DND-41 (cell line): ENCODE results near the gene ZNF57.
"Not testable (repeated sequence)": the region's sequence is repeated elsewhere in the genome, so short reads cannot be mapped to it uniquely, and the experiment has no call there.

Source experiments
- ATAC-seq: fragments of 200-7000 bp; cut with Tn5 transposase; 3 replicates; pipeline ENCODE4 v1.9.1; 2021; ENCODE audit warnings: low read depth; ENCODE audit not compliant: insufficient read depth
- DNase-seq: peaks from one replicate; pipeline ENCODE4 v3.0.0-alpha.2; 2020
- H2AFZ ChIP-seq: 2 replicates; pipeline ENCODE4 v1.6.0; 2012; ENCODE audit warnings: low read depth, low read length
- H3K27ac ChIP-seq: 2 replicates; pipeline ENCODE4 v1.5.1; 2012; ENCODE audit warnings: low read length, inconsistent platforms
- H3K27me3 ChIP-seq: fragments of 200-600 bp; sonication (generic); 2 replicates; pipeline ENCODE4 v1.6.0; 2012; ENCODE audit warnings: low read length, mild to moderate bottlenecking, inconsistent platforms; ENCODE audit not compliant: insufficient read depth, poor library complexity
- H3K36me3 ChIP-seq: 2 replicates; pipeline ENCODE4 v1.5.1; 2012; ENCODE audit warnings: low read length, inconsistent platforms; ENCODE audit not compliant: insufficient read depth
- H3K4me1 ChIP-seq: 2 replicates; pipeline ENCODE4 v1.5.1; 2012; ENCODE audit warnings: mild to moderate bottlenecking, low read length; ENCODE audit not compliant: insufficient read depth
- H3K4me2 ChIP-seq: 2 replicates; pipeline ENCODE4 v1.6.0; 2012; ENCODE audit warnings: mild to moderate bottlenecking, moderate library complexity, low read length, inconsistent platforms; ENCODE audit not compliant: insufficient read depth
- H3K4me3 ChIP-seq, 2 experiments: fragments of 200-600 bp in 1 of 2; shearing (Covaris generic) in 1 of 2; 2 replicates each; pipeline ENCODE4 v1.5.1; 2012 to 2016; ENCODE audit warnings: inconsistent platforms in 2 of 2, low read length in 2 of 2, mild to moderate bottlenecking in 2 of 2, low read depth in 1 of 2, moderate library complexity in 1 of 2
- H3K79me2 ChIP-seq: 2 replicates; pipeline ENCODE4 v1.6.0; 2012; ENCODE audit warnings: low read length, inconsistent platforms; ENCODE audit not compliant: insufficient read depth
- H3K9ac ChIP-seq: 2 replicates; pipeline ENCODE4 v1.6.0; 2012; ENCODE audit warnings: low read depth, mild to moderate bottlenecking, inconsistent platforms, low read length, moderate library complexity
- H3K9me3 ChIP-seq: 2 replicates; pipeline ENCODE4 v1.5.1; 2012; ENCODE audit warnings: low read length, moderate library complexity, mild to moderate bottlenecking, inconsistent platforms; ENCODE audit not compliant: insufficient read depth, severe bottlenecking
- H4K20me1 ChIP-seq: 2 replicates; pipeline ENCODE4 v1.6.0; 2012; ENCODE audit warnings: low read length; ENCODE audit not compliant: insufficient read depth
- CTCF ChIP-seq: IDR thresholded peaks from 2 replicates; pipeline ENCODE4 v1.5.1; 2012; ENCODE audit warnings: borderline replicate concordance, low read length, moderate library complexity, mild to moderate bottlenecking; ENCODE audit not compliant: poor library complexity, severe bottlenecking; ENCODE audit errors: extremely low read depth
- EZH2 ChIP-seq: IDR thresholded peaks from 3 replicates; pipeline ENCODE4 v1.6.1; 2012; ENCODE audit warnings: borderline replicate concordance, low read depth, mild to moderate bottlenecking, moderate library complexity, low read length, inconsistent platforms; ENCODE audit not compliant: severe bottlenecking

ZNF57 gene

GRCh38 chr19:2960120-2960519 lies 59.4 kb downstream of the ZNF57 start:
- Histone ChIP-seq H2AFZ (no peak overlapping the region), H3K4me2 (no peak overlapping the region), H3K9ac (no peak overlapping the region), H3K4me3 (no peak overlapping the region), H3K4me1 (no peaks in the 10 kb centered on the region; the same call in 1 of the 2 replicates), H3K9me3 (no peaks in the 10 kb centered on the region), H3K36me3 (no peaks in the 10 kb centered on the region), H3K79me2 (no peaks in the 10 kb centered on the region), H4K20me1 (no peaks in the 10 kb centered on the region), H3K27me3 (no peaks in the 10 kb centered on the region), H3K27ac (no peak overlapping the region)
- TF ChIP-seq CTCF (no peak), EZH2 (no peak)
- no peak for ATAC-seq
- DNase-seq, result no peak

DNA sequence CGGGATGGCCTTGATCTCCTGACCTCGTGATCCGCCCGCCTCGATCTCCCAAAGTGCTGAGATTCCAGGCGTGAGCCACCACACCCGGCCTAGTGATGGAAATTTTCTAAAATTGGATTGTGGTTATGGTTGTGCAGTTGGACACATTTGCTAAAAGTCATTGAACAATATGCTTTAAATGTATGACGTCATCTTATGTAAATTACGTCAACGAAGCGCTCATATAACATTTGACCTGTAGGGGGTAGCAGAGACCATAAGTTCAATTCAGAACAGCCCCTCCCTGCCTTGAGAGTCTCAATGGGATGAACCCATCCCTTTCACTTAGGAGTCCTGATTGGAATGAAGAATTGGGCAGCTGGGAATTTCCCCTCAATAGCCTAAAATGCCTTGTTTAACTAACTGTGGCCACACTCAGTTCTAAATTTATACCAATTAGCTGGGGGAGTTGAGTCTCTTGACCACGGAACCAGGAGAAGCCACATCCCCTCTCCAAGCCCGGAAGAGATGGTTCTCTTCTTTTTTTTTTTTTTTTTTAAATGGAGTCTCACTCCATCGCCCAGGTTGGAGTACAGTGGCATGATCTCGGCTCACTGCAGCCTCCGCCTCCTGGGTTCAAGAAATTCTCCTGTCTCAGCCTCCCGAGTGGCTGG lies 61.4 kb downstream of the ZNF57 start:
- no peaks in the 10 kb centered on the region for H3K79me2 ChIP-seq
- no peak overlapping the region for H3K9ac ChIP-seq
- H3K27me3 ChIP-seq, result no peaks in the 10 kb centered on the region
- H3K4me1 ChIP-seq, result no peaks in the 10 kb centered on the region; the same call in 1 of the 2 replicates
- H3K27ac ChIP-seq, result no peak overlapping the region
- H3K9me3 ChIP-seq, result no peaks in the 10 kb centered on the region
- TF ChIP-seq CTCF (peak; percentile 89), EZH2 (no peak)
- peak; percentile 67 for ATAC-seq
- H3K4me2 ChIP-seq, result no peak overlapping the region
- peak; percentile 67 for DNase-seq
- H2AFZ ChIP-seq, result no peak overlapping the region
- H3K36me3 ChIP-seq, result no peaks in the 10 kb centered on the region
- no peaks in the 10 kb centered on the region for H4K20me1 ChIP-seq
- H3K4me3 ChIP-seq, result no peak overlapping the region

- DNase-seq (no peak), ATAC-seq (no peak)
- no peaks in the 10 kb centered on the region for H3K36me3 ChIP-seq
- H3K4me3 ChIP-seq, result no peak overlapping the region
- no peaks in the 10 kb centered on the region; the same call in 1 of the 2 replicates for H3K4me1 ChIP-seq
- TF ChIP-seq CTCF (no peak), EZH2 (no peak)
- H3K27ac ChIP-seq, result no peak overlapping the region
- H3K27me3 ChIP-seq, result no peaks in the 10 kb centered on the region
- no peak overlapping the region for H3K9ac ChIP-seq
- H3K79me2 ChIP-seq, result no peaks in the 10 kb centered on the region
- H3K4me2 ChIP-seq, result no peak overlapping the region
- H2AFZ ChIP-seq, result no peak overlapping the region
- H4K20me1 ChIP-seq, result no peaks in the 10 kb centered on the region
- no peaks in the 10 kb centered on the region for H3K9me3 ChIP-seq
Observed at GRCh38 chr19:2963122-2963521, 62.4 kb downstream of the ZNF57 start.

DNA sequence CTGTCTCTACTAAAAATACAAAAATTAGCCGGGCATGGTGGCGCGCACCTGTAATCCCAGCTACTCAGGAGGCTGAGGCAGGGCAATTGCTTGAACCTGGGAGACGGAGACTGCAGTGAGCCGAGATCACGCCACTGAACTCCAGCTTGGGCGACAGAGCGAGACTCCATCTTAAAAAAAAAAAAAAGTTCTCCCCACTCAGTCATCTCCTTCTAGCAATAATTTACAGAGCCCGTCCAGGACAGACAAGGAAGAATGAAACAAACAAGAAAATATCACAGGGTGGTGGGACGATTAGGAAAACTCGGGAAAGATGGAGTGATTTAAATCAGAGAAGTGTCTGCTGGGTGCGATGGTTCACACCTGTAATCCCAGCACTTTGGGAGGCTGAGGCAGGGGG lies 62.9 kb downstream of the ZNF57 start:
- H4K20me1 ChIP-seq, H3K27ac ChIP-seq, H3K9me3 ChIP-seq, H3K4me2 ChIP-seq, H3K27me3 ChIP-seq, H2AFZ ChIP-seq, ATAC-seq, H3K79me2 ChIP-seq, H3K4me1 ChIP-seq, DNase-seq, H3K9ac ChIP-seq, H3K4me3 ChIP-seq, H3K36me3 ChIP-seq: not testable (repeated sequence)
